ENCODE measurements around the gene SDF2L1. TPM values are rescaled to one million over a fixed set of nuclear protein-coding genes. Genes with fewer than 3 reads are reported as not detected.
"Not testable (repeated sequence)": the region's sequence is repeated elsewhere in the genome, so short reads cannot be mapped to it uniquely, and the experiment has no call there.

The SDF2L1 gene
- total RNA-seq: 99.1 TPM

DNA sequence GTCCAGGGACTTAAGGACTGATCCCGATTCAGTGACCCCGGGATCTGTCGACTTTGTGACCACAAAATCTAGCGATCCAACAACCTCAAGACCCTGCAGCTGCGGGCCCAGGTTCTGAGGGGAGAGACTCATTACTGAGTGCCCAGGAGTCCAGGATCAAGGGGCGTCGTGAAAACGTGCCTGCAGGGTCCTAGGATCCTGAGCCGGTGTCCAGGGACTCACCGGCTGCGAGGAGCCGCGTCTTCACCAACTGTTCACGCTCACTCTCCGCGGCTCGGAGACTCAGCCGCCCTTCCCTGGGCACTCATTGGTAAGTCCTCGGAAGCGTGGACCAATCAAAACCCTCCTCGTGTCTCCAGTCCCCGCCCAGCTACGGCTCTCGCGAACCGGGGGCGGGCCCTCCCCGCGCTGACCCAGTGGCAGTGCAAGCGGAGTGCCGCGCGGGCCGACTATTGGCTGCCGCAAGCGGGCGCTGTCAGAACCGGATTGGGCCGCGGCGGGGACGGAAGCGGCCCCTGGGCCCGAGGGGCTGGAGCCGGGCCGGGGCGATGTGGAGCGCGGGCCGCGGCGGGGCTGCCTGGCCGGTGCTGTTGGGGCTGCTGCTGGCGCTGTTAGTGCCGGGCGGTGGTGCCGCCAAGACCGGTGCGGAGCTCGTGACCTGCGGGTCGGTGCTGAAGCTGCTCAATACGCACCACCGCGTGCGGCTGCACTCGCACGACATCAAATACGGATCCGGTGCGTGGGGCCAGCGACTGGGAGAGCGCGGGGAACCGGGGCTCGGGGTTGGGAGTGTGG is at the start of gene SDF2L1:
TSS of gene SDF2L1 (plus strand) at position 514 of the 795 bp plus-strand sequence. CDS start at position 549, 35 bp downstream.
- peak; percentile 99 for DNase-seq (ENCODE audit: low spot score)
- ATAC-seq: peak; percentile 92

- ATAC-seq (no peak), DNase-seq (ENCODE audit: low spot score) (no peak)
These were observed 49.7 kb upstream of the SDF2L1 start for GRCh38 chr22:21592422-21592821.

- DNase-seq (ENCODE audit: low spot score): no peak
- ATAC-seq: peak; percentile 36
These were observed 48.5 kb upstream of the SDF2L1 start for GRCh38 chr22:21593406-21594232.

GRCh38 chr22:21594865-21595452 is 47.1 kb upstream of the SDF2L1 start:
- ATAC-seq: peak; percentile 24
- no peak for DNase-seq (ENCODE audit: low spot score)

DNA sequence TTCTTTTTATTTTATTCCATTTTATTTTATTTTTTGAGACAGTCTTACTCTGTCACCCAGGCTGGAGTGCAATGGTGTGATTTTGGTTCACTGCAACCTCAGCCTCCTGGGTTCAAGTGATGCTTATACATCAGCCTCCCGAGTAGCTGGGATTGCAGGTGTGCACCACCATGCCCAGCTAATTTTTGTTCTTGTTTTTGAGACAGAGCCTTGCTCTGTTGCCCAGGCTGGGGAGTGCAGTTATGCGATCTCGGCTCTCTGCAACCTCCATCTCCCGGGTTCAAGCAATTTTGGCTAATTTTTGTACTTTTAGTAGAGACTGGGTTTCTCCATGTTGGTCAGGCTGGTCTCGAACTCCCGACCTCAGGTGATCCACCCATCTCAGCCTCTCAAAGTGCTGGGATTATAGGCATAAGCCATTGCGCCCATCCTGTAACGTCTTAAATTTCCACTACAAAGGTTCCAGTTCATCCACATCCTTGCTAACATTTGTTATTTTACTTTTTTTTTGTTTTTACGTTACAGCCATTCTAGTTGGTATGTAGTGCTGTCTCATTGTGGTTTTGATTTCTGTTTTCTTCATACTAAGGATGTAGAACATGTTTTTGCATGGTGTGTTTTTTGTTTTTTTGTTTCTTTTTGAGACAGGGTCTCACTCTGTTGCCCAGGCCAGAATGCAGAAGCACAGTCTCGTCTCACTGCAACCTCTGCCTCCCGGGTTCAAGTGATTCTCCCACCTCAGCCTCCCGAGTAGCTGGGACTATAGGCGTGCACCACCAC is 45.6 kb upstream of the SDF2L1 start:
- DNase-seq (ENCODE audit: low spot score); ATAC-seq: not testable (repeated sequence)

DNA sequence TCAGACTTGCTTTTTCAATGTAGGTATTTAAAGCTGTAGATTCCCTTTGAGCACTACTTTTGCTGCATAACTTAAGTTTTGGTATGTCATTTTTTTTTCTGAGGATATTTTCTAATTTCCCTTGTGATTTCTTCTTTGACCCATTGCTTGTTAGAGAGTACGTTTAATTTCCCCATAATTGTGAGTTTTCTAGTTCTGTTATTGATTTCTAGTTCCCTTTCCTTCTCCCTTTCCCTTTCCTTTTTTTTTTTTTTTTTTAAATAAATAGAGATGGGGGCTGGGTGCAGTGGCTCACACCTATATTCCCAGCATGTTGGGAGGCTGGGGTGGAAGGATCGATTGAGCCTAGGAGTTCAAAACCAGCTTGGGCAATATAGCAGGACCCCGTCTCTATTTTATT is 43.8 kb upstream of the SDF2L1 start:
- ATAC-seq (no peak), DNase-seq (ENCODE audit: low spot score) (no peak)

GRCh38 chr22:21599053-21599893 is 42.8 kb upstream of the SDF2L1 start:
- ATAC-seq (no peak), DNase-seq (ENCODE audit: low spot score) (no peak)

DNA sequence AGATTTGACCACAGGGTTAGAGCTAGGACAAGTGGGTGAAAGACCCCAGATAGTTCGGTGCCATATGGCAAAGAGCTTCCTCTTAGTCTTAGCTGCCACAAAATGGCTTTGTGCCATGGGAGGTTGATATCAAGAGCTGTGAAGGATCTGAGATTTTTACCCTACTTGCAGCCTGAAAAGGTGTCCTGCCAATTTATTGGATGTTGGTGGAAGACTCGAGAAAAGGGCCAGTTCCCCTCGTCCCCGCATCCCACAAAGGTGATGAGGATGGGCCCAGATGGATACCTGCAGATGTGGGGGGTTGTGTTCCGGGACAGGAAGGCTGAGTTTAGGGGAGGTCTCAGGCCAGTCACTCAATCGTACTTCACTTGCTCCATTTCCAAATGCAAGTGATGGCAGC is 39.5 kb upstream of the SDF2L1 start:
- DNase-seq (ENCODE audit: low spot score) (no peak), ATAC-seq (no peak)

- DNase-seq (ENCODE audit: low spot score): no peak
- no peak for ATAC-seq
These were observed 38.1 kb upstream of the SDF2L1 start for GRCh38 chr22:21603973-21604372.

- no peak for DNase-seq (ENCODE audit: low spot score)
These were observed 36.1 kb upstream of the SDF2L1 start for GRCh38 chr22:21605887-21606564.

GRCh38 chr22:21606775-21607174 is 35.3 kb upstream of the SDF2L1 start:
- ATAC-seq (no peak), DNase-seq (ENCODE audit: low spot score) (no peak)

More at GRCh38 chr22:21605887-21606564, 36.1 kb upstream of the SDF2L1 start:
- no peak for ATAC-seq

- not testable (repeated sequence) for DNase-seq (ENCODE audit: low spot score); ATAC-seq
These were observed 32.4 kb upstream of the SDF2L1 start for GRCh38 chr22:21609556-21610157.

GRCh38 chr22:21611210-21611977 is 30.7 kb upstream of the SDF2L1 start:
- DNase-seq (ENCODE audit: low spot score): no peak

GRCh38 chr22:21612858-21613257 is 29.2 kb upstream of the SDF2L1 start:
- DNase-seq (ENCODE audit: low spot score): no peak
- ATAC-seq: no peak

More at GRCh38 chr22:21611210-21611977, 30.7 kb upstream of the SDF2L1 start:
- no peak for ATAC-seq

DNA sequence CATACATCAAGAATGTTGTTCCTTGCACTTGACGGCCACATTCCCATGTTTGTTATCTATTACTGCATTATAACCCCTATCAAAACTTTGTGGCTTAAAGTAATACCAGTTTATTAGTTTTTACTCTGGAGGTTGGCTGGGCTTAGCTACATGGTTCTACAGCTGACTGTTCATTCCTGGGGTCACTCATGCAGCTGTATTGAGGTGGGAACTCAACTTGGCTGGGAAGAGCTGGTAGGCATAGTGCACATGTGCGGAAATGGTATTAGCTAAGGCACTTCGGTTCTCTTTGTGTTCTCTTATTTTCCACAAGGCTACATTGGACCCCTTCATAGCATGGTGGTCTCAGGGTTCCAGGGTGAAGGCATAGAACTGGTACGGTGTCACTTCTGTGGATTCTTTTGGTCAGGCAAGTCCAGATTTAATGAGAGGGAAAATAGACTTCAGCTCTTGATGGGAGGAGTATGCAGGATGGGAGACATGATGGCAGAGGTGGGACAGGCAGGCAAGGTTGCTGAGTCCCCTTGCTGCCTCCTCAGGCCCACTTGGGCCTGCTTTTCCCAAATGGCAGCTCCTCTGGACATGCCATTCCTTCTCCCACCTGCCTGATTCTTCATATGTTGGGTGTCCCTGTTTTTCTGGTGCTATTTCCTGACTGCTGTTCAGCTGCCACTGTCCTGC is 28.4 kb upstream of the SDF2L1 start:
- ATAC-seq (no peak), DNase-seq (ENCODE audit: low spot score) (no peak)

- DNase-seq (ENCODE audit: low spot score) (no peak), ATAC-seq (no peak)
These were observed 26.4 kb upstream of the SDF2L1 start for GRCh38 chr22:21615731-21616130.

GRCh38 chr22:21617337-21617736 is 24.8 kb upstream of the SDF2L1 start:
- not testable (repeated sequence) for ATAC-seq

More at GRCh38 chr22:21617337-21617736, 24.8 kb upstream of the SDF2L1 start:
- not testable (repeated sequence) for DNase-seq (ENCODE audit: low spot score)

All from left lobe of liver (tissue), 2 donors.